HT-29 (cell line): ENCODE measurements around the gene KITLG. TPM values are rescaled to one million over a fixed set of nuclear protein-coding genes. Genes with fewer than 3 reads are reported as not detected.
"Not testable (repeated sequence)": the region's sequence is repeated elsewhere in the genome, so short reads cannot be mapped to it uniquely, and the experiment has no call there.

ENCODE experiments used
- DNase-seq: peaks from one replicate; pipeline ENCODE4 v3.0.0-alpha.2; 2015; ENCODE audit warnings: low spot score
- total RNA-seq: library from RNA; depleted of rRNA; stranded (reverse); fragments of >200 nt; shearing (Covaris generic); gene quantifications from 2 replicates; pipeline ENCODE4 v1.2.3, GENCODE V29; 2014; rRNA removed

Gene KITLG, protein sequence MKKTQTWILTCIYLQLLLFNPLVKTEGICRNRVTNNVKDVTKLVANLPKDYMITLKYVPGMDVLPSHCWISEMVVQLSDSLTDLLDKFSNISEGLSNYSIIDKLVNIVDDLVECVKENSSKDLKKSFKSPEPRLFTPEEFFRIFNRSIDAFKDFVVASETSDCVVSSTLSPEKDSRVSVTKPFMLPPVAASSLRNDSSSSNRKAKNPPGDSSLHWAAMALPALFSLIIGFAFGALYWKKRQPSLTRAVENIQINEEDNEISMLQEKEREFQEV
- total RNA-seq, result 37.8 and 42.1 TPM in 2 replicates

GRCh38 chr12:88580051-88580871, at the start of gene KITLG:
Gene KITLG, minus strand, starts transcription at chr12:88580471. Its CDS starts 193 bp downstream, at chr12:88580278.
- peak; percentile 94 for DNase-seq

DNA sequence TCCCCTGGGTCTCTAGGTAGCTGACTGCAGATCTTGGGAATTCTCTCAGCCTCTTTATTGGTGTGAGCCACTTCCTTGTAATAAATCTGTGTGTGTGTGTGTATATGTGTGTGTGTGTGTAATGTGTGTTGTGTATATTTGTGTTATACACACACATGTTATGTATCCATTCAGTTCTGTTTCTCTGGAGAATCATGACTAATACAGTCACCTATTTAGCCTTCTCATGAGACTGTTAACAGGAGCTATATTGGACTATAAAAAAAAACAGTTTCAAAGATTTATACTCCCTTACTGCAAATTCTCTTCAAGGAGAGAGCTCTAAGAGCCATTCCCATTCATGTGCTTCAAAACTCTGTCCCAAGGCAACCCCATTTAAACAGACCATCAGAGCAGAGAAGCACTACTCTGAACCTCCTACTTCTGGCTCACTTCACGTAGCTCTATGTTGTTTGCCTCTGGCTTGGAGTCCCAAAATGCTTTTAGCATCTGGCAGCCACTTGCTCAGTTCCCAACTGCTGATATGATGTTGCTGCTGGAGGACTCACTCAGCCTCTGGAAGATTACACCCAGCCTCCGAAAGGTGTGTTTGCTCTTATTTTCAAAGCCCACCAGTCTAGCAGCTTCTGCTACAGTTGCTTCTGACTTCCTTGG, 48.7 kb upstream of the KITLG start:
- no peak for DNase-seq

- DNase-seq, result not testable (repeated sequence)
Measured at GRCh38 chr12:88628035-88628434, 47.8 kb upstream of the KITLG start.

GRCh38 chr12:88627501-88627900, 47.2 kb upstream of the KITLG start:
- no peak for DNase-seq

DNA sequence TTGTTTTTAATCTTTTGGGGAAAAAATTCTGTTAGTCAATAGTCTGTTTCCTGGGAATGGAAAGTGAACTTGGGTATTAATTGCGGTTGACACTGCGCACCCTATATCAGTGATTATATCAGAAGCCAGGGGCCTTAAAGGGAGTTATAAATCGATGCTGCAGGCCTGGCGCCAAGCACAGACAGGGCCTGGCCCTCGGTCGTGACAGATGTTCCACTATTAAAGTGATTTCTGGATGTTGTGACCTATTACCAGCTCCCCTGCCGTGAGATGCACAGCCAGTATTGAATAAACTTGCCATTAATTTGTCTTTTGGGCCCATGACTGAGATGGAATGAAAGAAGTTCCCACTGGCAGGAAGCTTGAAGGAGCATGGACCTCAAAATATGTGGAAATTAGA, 45.1 kb upstream of the KITLG start:
- DNase-seq, result no peak

GRCh38 chr12:88624911-88625310, 44.6 kb upstream of the KITLG start:
- no peak for DNase-seq

DNA sequence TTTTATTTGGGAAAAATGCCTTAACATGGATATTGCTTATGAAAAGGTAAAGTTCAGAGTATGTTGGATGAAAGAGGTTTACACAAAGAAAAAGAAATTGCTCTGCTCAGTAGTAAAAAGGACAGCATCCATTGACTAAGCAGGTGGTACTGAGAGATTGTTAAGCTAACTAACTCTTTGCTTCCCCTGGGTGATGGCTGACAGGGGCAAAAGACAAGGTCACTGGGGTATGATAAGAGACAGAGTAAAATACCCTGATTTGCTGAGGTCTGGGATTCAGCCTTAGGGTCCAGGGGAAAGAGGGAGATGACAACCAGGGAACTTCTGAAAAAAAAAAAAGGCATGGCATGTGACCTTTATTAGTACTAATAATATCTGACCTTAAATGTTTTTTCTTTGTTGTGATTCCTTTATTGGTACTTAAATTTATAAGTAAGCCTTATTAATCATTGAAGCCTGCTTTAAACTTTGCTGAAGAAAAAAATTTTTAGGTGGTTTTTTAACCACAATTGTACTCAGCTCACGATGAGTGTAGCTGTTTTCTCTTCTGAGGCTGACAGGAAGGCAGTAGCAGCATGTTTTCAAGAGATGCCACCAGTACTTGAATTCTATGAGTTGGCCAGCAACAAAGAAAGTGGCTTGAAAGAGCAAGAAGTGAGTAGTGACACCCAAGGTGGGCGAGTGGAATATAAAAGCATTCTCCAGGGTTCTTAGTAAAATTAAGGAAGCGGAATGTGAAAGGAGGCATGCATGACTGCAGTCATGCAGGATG, 43.7 kb upstream of the KITLG start:
- DNase-seq, result no peak

GRCh38 chr12:88617352-88617751, 37.1 kb upstream of the KITLG start:
- no peak for DNase-seq

DNA sequence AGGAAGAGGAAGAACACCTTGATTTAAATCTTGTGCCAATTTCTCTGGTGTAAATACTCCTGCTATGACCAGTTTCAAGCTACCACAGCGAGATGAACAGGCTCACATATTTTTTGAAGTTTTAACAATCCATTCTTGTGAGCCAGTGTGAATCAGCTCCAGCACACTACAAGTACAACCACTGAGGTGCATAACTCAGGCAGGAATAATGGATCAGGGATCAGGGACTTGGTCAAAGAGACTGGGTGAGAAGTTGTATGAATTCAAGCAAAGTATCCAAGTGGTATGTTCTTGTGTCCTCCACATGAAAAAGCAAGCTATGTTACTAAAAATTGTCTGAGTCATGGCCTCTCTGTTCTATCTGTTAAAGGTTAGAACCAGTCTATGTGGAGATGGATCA, 35.2 kb upstream of the KITLG start:
- no peak for DNase-seq

DNA sequence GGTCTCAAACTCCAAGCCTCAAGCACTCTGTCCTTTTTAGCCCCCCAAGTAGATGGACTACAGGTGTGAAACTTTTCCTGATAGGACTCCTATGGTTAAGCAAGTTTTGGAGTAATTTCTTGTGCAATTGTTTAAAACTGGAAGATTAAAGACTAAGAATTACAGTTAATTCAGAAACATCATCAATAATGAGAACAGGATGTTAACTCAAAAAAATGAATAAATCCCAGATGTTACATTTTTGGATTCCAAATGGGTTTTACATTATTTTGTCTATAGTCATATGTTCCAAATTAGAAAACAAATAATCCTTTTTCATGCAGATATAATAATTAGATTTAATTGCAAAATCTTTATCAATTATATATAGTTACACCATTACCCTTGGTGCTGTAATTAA, 24.4 kb upstream of the KITLG start:
- no peak for DNase-seq

DNA sequence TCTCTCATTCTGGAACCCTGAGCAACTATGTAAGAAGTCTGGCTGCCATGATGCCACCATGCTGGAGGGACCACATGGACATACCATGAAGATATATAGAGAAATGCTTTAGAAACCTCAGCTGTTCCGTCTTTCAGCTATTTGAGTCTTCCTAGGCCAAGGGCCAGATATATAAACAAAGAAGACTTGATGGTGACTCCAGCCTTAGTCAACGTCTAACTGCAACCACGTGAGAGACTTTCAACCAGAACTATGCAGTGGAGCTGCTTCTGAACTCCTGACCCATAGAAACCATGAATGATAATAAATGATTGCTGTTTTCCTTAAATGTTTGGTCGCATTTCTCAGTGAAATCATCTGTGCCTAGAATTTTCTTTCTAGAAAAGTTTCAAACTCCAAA, 20.0 kb upstream of the KITLG start:
- DNase-seq, result no peak

- DNase-seq, result no peak
Measured at GRCh38 chr12:88597365-88597764, 17.1 kb upstream of the KITLG start.

- DNase-seq, result peak; percentile 15
Measured at GRCh38 chr12:88595697-88596096, 15.4 kb upstream of the KITLG start.

DNA sequence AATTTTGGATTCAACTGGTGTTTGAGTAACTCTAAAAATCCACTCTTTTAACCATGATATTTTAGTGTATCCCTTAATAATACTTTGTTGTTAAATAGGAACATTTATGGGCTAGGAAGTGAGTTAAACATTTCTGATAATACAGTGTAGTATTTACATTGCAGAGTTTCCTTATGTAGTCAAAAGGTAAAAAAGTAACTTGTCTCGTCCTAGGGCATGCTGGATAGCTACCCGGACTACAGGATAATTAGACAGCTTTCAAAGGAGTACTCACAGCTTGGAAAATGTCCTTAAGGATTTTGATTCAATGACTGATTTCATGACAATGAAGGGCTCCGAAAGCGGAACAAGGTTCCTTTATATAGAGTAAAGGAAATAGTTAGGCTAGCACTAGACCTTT, 14.5 kb upstream of the KITLG start:
- no peak for DNase-seq

DNA sequence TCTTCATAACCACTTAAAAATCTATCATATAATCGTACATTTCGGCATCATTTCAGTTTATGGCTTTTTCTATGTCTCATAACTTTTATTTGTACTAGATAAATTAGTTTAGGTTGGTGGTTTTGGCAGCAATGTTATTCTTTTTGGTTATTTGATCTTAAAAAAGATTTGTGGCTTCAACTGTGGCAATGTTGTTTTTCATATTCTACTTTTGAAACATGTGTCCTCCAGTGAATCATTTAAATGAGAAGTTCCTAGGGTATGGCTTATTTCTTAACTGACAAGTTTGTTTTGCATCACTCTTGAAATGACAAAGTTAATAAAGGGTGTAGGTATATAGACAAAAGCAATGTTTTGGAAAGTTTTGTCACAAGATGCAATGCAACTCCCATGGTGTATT, 11.1 kb upstream of the KITLG start:
- DNase-seq, result no peak

- no peak for DNase-seq
Measured at GRCh38 chr12:88590851-88591250, 10.6 kb upstream of the KITLG start.

GRCh38 chr12:88585077-88585476, 4.8 kb upstream of the KITLG start:
- DNase-seq, result no peak

DNA sequence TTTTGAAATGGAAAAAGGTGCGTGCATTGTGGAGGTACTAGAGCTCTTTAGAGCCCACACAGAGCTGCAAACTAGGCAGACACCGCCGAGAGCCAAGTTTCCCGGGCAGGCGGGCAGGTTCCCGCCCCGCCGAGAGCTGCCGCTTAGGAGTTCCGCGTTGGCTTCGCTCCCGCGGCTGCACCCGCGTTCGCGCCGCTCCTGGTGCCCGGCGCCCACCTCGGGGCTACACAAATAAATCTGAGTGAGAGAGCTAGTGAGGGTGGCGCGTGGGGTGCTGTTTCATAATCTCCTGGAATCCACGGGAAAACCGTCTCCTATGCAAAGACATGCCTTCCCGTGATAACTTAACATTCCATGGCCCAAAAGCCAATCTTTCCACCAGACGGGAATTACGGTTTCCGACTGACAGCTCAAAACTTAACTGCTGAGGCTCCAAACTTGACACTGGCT, 645 bp downstream of the KITLG start:
- peak; percentile 67 for DNase-seq

- peak; percentile 77 for DNase-seq
Measured at GRCh38 chr12:88579161-88579517, 1.1 kb downstream of the KITLG start.

GRCh38 chr12:88578276-88579160, 1.8 kb downstream of the KITLG start:
- peak; percentile 77 for DNase-seq

GRCh38 chr12:88577537-88577936, 2.7 kb downstream of the KITLG start:
- peak; percentile 69 for DNase-seq
